HCT116 (cell line): ENCODE measurements around the gene MAP2K6.

Experiments used
- FOSL1 ChIP-seq: IDR thresholded peaks from 2 replicates; pipeline ENCODE4 v1.6.1; 2012; ENCODE audit warnings: low read depth
- POLR2A ChIP-seq: IDR thresholded peaks from 2 replicates; pipeline ENCODE4 v1.7.0; 2011; ENCODE audit warnings: borderline replicate concordance; ENCODE audit not compliant: insufficient read depth, insufficient read length; ENCODE audit errors: extremely low read depth
- ZBTB33 ChIP-seq: IDR thresholded peaks from 2 replicates; pipeline ENCODE4 v1.6.1; 2011; ENCODE audit warnings: mild to moderate bottlenecking, low read length, moderate library complexity; ENCODE audit not compliant: insufficient replicate concordance; ENCODE audit errors: extremely low read depth

GRCh38 chr17:69447726-69448125, 33.2 kb downstream of the MAP2K6 start:
- TF ChIP-seq POLR2A (no peak), ZBTB33 (no peak), FOSL1 (no peak)
